GM19452 (cell line): ENCODE results near the gene AP2A1.

Experiments
- ATAC-seq: cut with Tn5 transposase; IDR thresholded peaks from one replicate; pipeline ENCODE4 v1.9.1; 2021; ENCODE audit not compliant: unreplicated experiment

Gene AP2A1

DNA sequence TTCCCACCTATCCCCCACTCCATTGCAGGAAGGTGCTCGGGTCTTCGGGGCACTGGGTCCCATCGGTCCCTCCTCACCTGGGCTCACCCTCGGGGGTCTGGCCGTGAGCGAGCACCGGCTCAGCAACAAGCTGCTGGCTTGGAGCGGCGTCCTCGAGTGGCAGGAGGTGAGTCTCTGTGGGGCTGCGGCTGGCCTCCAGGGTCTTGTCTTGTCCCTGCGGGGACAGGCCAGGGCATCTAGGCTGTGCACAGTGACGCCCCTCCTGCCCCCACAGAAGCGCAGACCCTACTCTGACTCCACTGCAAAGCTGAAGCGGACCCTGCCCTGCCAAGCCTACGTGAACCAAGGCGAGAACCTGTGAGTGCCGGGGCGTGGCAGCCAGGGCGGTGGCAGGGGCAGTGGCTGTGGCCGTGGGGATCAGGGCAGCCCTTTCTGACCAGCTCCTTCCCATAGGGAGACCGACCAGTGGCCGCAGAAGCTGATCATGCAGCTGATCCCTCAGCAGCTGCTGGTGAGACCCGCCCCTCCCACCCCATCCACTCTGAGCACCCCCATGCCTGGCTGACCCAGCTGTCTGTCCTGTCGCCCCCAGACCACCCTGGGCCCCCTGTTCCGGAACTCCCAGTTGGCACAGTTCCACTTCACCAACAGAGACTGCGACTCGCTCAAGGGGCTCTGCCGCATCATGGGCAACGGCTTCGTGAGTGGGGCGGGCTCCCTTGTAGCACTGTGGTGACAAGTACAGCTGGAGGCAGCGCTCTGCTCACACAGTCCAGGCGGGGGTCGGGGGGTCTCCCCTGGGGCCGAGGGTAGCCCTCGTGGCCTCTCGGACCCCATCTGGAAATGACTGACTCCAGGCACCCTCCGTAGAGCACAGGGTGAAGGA lies 87.8 kb downstream of the AP2A1 start:
- no peak for ATAC-seq

DNA sequence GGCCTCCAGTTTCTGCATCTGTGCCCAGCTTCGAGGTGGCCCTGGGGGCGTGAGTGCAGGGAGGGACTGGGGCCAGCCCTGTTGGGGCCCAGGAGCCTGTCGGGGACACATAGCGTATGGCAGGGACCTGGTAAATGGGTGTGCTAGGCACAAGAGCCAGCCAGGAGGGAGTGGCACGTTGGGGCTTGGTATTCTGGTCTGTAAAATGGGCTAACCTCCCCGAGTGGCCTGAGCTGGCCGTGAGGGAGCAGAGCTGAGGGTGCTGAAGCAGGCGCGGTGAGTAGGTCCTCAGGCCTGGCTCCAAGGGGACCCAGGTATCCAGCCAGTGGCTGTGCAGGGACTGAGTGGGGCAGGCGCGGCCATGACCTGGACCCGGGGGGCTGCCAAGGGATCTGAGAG lies 88.5 kb downstream of the AP2A1 start:
- no peak for ATAC-seq

GRCh38 chr19:49855676-49856573 lies 89.1 kb downstream of the AP2A1 start:
- no peak for ATAC-seq

GRCh38 chr19:49856574-49857021 lies 89.8 kb downstream of the AP2A1 start:
- no peak for ATAC-seq
